GM21447 (cell line): ENCODE measurements around the gene RAB31.

ENCODE experiments used
- ATAC-seq: cut with Tn5 transposase; IDR thresholded peaks from one replicate; pipeline ENCODE4 v1.9.1; 2021; ENCODE audit not compliant: unreplicated experiment

The RAB31 gene

DNA sequence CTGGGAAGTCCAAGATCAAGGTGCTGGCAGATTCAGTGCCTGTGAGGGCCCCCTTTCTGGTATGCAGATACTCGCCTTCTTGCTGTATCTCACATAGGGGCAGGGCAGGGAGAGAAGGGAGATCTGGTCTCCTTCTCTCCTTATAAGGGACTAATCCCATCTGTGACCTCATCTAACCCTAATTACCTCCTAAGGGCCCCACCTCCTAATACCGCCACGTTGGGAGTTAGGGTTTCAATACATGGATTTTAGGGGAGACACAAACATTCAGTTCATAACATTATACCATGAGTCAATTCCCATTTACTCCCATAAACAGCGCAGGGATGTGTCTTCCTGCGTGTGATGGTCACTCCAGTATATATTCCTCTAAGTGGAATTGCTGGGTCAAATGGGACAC is 103.9 kb downstream of the RAB31 start:
- no peak for ATAC-seq

DNA sequence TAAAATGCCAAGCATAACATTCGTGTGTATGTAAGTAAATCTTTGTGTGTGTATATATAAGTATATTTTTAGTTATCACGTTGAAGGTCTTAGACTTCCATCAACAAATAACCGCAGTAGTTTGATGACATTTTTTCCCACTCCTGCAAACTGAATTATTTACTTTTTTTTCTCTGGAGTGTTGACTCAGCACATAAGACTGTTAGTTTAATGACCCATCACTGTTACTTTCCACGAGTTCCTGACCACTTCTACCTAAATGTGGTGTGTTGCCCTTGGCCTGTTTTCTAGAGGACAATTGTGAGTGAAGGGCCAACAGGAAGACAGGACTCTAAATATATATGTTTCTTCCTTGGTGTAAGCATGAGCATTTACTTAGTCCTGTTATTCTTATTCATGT is 106.3 kb downstream of the RAB31 start:
- ATAC-seq: no peak

DNA sequence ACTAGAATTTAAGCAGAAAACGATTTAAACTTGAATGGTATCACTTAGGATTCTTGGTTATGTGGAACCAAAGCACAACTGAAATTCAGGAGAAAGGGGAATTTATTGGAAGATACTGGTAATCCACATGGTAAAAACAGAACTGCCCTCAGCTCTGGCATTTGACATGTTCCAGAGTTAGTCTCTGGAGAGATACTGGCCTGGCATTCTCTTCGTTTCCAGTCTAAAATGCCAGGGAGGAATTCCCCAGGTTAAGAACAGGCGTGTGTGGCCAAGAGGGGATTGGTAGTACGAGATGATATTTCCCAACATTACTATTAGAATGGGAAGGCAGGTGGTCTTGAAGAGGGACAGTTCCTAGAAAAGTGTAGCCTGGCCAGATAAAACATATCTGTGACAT is 109.2 kb downstream of the RAB31 start:
- ATAC-seq: no peak

DNA sequence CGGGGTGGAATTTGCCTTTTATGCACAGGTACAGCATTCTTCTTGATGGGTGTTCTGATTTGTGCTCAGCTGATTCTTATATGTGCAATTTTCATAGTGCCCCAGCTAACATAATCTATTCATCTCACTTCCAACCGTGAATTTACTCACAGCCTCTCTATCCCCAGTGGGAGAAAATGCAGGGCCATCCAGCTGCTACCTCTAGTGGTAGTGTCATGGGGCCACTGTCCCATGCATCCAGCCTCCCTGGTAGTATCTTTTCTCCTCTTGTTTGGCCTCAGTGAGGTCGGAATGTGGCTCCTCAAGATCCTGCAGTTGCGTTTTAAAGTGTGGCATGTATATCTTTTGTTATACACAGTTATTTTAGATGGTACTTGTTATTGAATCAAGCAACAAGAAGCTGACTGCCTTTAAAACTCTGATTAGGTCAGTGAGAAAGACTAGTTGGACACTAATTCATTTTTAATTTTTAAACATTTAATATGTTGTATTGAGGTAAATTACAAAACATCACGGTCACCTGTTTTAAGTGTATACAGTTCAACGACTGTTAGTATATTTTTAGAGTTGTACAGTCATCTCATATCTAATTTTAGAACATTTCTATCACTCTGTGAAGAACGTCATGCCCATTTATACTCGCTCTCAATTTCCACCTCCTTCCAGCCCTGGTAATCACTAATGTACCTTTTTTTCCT is 109.8 kb downstream of the RAB31 start:
- no peak for ATAC-seq

DNA sequence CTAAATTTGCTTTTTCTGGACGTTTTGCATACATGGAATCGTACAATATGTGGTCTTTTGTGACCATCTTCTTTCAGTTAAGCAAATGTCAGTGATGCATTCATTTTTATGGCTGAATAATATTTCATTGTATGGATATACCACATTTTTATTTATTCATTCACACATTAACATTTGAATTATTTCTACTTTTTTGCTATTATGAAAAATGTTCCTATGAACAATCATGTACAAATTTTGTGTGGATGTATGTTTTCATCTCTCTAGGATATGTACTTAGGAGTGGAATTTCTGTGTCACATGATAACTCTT is 110.3 kb downstream of the RAB31 start:
- no peak for ATAC-seq

DNA sequence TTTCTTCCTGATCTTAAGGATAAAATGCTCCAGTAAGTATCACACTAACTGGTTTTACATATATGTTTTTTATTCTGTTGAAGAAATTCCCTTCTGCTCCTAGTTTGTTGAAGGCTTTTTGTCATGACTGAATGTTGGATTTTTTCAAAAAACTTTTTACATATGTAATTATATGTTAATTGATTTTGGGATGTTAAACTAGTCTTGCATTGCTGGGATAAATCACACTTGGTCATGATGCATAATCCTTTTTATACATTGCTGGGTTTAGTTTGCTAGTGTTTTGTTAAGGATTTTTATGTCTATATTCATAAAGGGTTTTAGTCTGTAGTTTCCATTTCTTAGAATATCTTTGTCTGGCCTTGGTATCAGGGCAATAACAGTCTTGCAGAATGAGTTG is 112.0 kb downstream of the RAB31 start:
- no peak for ATAC-seq

DNA sequence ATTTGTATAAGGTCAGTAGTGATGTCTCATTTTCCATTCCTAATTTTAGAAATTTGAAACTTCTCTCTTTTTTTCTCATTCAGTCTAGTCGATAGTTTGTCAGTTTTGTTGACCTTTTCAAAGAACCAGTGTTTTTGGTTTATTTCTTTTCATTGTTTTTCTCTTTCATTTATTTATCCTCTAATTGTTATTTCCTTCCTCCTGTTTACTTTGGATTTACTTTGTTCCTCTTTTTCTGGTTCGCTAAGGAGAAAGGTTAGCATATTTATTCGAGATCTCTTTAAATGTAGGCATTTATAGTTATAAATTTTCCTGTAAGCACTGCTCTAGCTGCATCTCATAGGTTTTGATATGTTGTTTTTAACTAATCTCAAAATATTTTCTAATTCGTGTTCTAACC is 112.6 kb downstream of the RAB31 start:
- ATAC-seq: no peak

DNA sequence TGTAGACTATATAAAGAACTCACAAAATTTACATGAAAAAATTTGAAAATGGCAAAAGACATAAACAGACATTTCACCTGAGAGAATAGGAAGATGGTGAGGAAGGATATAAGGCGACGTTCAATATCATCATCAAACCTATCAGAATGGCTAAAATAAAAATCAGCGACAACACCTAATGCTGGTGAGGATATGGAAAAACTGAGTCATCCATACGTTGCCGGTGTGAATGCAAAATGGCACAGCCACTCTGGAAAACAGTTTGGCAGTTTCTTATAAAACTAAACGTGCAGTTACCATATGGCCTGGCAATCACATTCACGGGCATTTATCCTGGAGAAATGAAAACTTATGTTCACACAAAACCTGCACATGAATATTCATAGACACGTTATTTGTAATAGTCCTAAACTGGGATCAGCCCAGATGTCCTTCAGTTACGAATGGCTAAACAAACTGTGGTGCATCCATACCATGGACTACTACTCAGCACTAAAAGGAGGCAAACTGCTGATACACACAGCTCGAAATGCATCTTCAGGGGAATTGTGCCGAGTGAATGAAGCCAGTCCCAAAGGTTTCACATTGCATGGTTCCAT is 114.6 kb downstream of the RAB31 start:
- ATAC-seq: no peak

DNA sequence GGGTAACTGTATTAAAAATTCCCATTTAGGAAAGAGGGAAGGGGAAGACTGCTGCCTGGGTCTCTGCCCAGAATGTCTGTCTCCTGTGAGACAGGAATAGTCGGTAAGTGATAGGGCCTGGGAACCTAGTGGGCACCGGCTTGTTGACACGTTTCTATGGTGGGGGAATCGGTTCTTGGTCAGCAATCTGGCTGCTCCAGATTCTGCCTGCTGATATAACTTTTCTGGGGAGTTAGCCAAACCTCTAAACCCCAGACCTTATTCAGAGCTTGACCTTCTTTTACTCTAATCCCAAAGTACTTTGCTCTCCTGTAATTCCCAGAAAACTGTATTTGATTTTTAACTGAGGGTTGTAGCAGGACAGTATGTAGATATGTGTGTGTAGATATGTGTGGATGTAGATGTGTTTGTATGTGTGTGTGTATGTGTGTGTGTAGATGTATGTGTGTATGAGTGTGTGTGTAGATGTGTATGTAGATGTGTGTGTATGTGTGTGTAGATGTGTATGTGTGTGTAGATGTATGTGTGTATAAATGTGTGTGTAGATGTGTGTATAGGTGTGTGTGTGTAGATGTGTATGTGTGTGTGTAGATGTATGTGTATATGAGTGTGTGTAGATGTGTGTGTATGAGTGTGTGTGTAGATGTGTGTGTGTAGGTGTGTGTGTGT is 115.8 kb downstream of the RAB31 start:
- no peak for ATAC-seq

DNA sequence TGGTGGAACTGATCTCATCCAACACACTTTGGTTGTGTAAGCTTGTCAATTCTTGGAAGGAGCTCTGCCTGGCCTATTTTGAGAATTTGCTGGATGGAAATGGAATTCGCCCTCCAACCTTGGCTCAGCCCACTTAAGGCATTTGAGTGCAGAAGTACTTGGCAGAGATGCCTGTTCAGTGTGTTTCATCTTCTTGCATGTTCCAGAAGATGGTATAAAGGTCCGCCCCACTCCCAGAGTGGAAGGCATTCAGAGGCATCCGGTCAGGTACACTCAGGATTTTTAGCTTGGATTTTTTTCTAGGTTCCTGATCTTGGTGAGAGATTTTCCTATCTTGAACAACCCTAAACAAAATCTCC is 116.4 kb downstream of the RAB31 start:
- no peak for ATAC-seq

DNA sequence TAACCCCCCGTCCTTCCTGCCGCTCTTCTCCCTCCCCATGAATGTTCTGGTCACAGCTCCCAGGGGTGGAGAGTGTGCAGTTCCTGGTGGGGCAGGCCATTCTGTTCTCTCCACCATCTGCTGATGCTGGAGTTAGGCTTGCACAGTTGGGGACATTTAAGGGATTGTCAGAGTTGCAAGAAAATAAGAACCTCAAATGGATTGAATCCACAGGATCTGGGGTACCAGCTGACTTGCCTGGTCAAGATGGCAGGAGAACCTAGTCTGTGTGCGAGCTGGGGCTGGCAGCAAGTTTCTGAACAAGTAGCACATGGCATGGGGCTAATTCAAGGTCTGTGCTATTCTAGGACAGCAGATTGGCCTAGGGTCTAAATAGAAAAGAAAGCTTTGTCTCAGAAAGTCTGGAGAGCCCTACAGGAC is 116.9 kb downstream of the RAB31 start:
- no peak for ATAC-seq

DNA sequence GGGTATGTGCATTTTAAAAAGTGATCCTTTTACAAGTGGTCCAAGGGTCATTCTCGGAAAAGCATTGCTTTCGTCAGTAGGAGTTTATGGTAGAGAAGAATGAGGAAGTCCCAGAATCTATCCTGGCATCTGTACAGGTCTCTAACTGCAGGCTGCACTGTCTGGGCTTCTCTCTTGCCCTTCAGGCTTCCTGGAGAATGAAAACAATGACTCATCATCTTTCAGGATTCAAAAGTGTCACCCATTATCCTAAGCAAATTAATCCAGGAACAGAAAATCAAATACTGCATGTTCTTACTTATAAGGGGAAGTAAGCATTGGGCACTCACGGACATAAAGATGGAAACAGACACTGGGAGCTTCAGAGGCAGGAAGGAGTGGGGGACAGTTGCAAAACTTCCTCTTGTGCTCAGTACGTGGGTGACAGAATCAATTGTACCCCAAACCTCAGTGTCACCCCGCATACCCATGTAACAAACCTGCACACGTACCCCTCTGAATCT is 117.5 kb downstream of the RAB31 start:
- no peak for ATAC-seq

DNA sequence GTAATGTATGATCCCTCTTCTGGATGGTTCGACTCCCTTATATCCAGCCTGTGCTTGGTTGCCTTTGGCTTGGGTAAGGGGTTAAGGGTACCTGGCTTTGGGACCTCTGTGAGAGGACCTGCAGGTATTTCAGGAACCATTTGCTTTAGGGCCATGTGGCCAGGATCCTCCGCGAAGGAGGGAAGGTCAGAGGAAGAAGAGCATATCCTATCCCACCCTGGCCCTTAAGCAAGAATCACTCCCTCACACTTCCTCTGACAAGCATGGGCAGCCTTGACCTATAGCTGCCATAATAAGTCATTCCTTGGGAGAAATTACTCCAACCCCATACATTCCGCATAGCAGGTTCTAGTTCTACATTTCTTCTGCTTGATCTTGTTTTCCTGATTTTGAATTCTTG is 118.6 kb downstream of the RAB31 start:
- ATAC-seq: no peak

DNA sequence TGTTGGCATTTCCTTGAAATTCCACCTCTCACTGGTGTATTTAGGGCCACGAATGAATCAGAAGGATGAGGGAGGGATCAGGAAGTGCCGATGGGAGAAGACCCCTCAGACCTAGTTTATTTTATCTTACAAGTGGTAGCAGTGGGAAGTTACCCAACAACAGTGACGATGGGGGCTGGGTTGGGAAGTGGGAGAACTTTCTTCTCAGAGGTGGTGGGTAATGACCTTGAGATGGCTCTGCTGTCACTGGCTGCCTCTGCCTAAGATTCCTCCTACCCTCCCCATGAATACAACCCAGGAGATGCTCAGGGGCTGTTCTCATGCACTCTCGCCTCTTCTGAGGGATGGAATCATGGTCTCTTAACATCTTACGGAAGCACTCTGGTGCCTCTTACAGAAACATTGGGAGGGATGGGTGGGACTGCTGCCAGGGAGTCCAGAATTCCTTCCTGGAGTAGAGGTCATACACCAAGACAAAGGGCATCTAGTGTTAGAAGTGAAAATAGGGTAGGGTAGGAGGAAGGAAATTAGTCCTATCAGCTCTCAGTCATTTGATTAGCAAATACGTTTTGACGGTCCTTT is 119.2 kb downstream of the RAB31 start:
- no peak for ATAC-seq

DNA sequence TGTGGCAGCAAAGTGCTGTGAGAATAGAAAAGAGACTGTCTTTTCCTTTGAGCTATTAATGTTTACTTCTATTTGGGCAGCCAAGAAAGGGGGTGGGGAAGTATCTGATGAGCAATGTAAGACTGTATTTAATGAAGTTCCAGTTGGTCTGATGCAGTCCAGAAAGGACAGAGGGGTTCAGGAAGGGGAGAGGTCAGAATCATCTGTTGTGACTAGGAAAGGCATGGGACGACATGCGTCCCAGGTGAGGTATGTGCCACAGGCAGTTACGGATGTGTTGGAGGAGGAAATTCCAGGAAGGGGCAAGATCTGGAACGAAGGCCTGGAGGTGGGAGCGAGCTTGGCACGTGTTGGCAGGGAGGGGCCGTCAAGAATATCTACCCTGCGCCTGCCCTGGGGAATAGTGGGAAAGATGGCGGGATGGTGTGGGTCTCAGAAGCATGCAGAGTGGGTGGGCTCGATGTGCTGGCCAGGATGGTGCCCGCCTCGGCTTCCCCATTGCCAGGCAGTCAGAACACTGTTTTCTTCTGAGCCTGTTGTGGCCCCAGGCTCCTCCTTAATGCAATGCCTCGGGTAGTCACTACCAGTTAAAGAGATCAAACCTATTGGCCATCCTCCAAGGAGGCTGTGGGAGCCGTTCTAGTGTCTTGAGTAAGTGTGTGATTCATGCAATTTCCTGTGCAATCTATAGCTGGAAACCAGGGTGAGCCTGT is 119.8 kb downstream of the RAB31 start:
- ATAC-seq: no peak

DNA sequence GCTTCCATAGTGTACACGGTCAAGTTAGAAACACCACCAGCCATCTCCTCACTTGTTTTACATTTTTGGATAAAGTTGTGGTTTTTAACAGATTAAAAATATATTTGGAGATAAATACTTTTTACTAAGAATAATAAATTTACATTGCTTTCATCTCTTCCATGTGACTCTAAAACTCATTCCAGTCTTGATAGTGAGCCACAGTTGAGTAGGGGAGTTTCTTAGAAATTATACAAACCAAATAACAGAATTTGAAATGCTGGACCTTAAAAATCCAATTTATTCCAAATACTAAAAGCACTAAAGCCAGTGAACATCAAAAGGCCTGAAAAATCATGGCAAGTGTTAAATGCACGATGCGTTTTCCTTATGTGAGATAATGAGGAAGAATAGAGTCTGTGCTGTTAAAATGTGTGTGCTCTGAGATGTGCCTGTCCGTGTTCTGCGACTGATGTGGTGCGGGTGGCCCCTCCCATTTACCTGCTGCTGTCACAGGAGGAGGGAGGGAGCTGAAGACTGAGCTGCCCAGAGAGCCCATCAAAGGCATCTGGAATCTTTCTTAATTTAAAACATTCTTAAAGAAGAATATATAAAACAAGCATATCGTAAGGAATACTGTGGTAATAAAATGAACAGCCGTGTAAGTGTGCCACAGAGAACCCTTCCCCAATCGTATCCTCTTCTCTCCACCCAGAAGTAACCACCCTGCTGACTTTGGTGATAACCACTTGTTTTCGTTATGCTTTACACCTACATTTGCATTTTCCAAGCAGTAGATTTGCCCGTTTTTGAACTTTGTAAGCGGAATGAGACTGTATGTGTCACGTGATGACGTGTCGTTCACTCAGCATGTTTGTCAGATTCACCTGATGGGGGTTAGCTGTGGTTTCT is 120.7 kb downstream of the RAB31 start:
- ATAC-seq: no peak

DNA sequence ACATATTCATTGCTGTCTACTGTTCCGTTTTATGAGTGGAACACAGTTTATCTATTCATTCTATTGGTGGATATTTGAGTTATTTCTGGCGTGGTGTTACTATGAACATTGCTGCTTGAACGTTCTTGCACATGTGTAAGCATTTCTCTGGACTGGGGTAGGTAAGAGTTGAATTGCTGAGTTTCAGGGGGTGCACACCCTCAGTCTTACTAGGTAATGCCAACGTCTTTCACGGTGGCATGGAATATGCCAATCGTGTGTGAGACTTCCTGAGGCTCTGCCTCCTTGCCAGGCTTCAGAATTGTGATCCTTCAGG is 121.3 kb downstream of the RAB31 start:
- ATAC-seq: no peak

DNA sequence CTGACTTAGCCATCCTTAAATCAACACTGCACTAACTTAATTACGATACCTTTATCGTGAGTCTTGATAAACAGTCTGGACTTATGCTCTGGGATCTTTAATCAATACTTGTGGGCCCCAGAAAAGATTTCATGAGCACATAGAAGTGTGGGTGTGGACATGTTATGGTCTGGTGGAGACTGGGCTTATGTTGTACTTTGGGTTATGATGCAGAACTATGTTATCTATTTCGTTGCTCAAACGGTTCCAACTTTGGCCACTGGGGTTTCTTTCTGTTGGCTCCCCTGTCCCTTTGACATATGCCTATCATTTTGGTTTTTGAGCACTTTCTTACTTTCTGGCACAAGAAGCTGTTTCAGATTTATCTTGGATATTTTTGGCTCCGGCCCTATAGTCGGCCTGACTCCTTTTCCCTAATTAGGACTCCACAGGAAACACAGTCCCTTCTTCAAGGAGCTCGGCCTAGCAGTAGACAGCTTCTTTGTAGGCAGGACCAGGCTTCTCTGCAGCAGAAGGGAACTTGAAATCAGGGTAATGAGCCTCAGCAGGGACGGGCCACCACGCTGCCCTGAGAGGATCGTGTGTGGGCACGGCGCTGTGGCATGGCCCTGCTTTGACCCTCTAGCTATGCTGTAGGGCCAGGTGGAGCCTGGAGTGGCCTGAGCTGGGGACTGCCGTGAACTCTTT is 123.1 kb downstream of the RAB31 start:
- no peak for ATAC-seq

DNA sequence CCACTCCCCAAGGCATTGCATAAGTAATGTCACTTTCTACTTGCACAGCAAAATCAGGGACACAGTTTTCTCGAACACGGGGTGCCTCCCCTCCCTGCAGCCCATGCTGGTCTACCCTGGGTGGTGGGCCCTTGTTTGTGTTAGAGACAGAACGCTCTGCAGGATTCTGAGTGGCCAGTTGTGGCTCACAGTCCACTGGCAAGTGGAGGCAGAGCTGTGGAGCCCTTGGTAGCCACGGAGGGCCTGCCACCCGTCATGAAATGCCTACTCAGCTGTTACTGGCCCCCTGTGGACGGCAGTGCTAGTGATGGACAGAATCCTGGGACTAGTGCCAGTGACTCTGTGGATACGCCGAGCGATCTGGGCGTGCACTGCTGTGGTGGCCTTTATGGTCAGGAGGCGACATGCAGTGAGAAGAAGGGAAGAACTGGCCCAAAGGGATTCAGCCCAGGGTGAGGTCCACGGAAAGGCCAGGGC is 123.7 kb downstream of the RAB31 start:
- ATAC-seq: no peak

DNA sequence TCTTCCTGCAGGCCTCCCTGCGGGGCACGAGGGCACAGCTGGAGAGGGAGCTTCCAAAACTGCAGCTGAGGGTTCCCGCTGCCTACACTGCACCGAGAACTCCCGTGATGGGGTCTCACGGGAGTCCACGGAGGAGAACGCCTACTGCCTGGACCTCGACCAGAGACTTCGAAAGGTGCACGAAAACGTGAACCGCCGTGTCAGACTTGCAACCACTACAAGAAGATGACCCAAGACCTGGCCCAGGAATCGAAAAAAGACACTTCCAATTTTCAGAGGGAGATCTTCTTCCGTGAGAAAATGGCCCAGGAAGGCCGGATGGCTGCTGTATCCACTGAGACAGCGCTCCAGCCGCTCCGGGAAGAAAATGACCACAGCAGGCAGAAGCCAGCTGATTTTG is 124.8 kb downstream of the RAB31 start:
- ATAC-seq: no peak
